Osteoblast (primary cell): Measurements from ENCODE around the gene MYO3B. TPM values are rescaled to one million over a fixed set of nuclear protein-coding genes. Genes with fewer than 3 reads are reported as not detected.

Experiments
- DNase-seq: peaks from one replicate; pipeline ENCODE4 v3.0.0; 2011; ENCODE audit warnings: low spot score, mixed read lengths; ENCODE audit not compliant: insufficient read length; ENCODE audit errors: missing footprints
- H2AFZ ChIP-seq: 2 replicates; pipeline ENCODE4 v1.6.0; 2011; ENCODE audit warnings: mild to moderate bottlenecking, low read length
- H3K27ac ChIP-seq: 2 replicates; pipeline ENCODE4 v1.5.1; 2011; ENCODE audit warnings: mild to moderate bottlenecking, low read depth, low read length, moderate library complexity
- H3K27me3 ChIP-seq: 2 replicates; pipeline ENCODE4 v1.6.0; 2012; ENCODE audit warnings: mild to moderate bottlenecking, control low read depth, inconsistent platforms, low read length, moderate library complexity; ENCODE audit not compliant: insufficient read depth
- H3K36me3 ChIP-seq: 2 replicates; pipeline ENCODE4 v1.5.1; 2011; ENCODE audit warnings: mild to moderate bottlenecking, low read length, control low read depth, moderate library complexity; ENCODE audit not compliant: insufficient read depth
- H3K4me1 ChIP-seq: 2 replicates; pipeline ENCODE4 v1.5.1; 2011; ENCODE audit warnings: mild to moderate bottlenecking, low read length, control low read depth, moderate library complexity; ENCODE audit not compliant: insufficient read depth
- H3K4me2 ChIP-seq: 2 replicates; pipeline ENCODE4 v1.6.0; 2011; ENCODE audit warnings: mild to moderate bottlenecking, low read length; ENCODE audit not compliant: insufficient read depth
- H3K4me3 ChIP-seq: fragments of 200-600 bp; sonication (generic); 3 replicates; pipeline ENCODE4 v1.5.1; 2012; ENCODE audit warnings: mild to moderate bottlenecking, low read length, inconsistent platforms; ENCODE audit not compliant: insufficient read depth
- H3K79me2 ChIP-seq: 2 replicates; pipeline ENCODE4 v1.6.0; 2012; ENCODE audit warnings: mild to moderate bottlenecking, low read length, control low read depth, inconsistent platforms; ENCODE audit not compliant: insufficient read depth
- H3K9me3 ChIP-seq: 2 replicates; pipeline ENCODE4 v1.5.1; 2011; ENCODE audit warnings: low read depth, low read length, control low read depth
- H4K20me1 ChIP-seq: 2 replicates; pipeline ENCODE4 v1.6.0; 2012; ENCODE audit warnings: mild to moderate bottlenecking, low read length, control low read depth; ENCODE audit not compliant: insufficient read depth
- total RNA-seq: library from RNA; depleted of rRNA; stranded (reverse); fragments of >200 nt; gene quantifications from 2 replicates; pipeline ENCODE4 v1.2.3, GENCODE V29; 2012
- TF ChIP-seq, protein P1 (sequence below): IDR thresholded peaks from 2 replicates; pipeline ENCODE4 v1.5.1; 2011; ENCODE audit warnings: mild to moderate bottlenecking, low read depth, low read length, moderate library complexity; ENCODE audit errors: extremely low read depth

Gene MYO3B
- total RNA-seq, 1 donor, result 0.36 TPM

DNA sequence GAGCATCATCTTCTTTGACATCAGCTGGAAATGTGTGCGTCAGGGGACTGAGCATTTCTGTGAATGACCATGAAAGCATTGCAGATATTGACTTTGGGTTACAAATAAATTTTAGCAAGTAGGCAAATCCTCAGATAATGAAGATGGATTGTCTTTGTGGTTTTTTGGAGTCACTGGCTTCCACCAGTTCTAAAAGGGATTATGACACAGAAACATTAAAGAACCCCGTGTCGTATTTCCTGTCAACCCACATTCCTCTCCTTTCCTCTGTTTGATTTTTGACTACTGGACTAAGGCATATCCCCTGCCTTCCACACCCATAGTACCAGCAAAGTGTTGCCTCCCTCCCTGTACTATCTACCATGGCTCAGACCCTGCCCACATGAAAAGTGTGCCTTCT lies 268.1 kb downstream of the MYO3B start:
- no peaks in the 10 kb centered on the region for H3K4me1 ChIP-seq
- H3K9me3 ChIP-seq, result no peaks in the 10 kb centered on the region
- no peak overlapping the region for H3K4me2 ChIP-seq
- no peaks in the 10 kb centered on the region for H3K79me2 ChIP-seq
- no peaks in the 10 kb centered on the region for H3K36me3 ChIP-seq
- no peak overlapping the region for H3K4me3 ChIP-seq
- TF ChIP-seq, protein P1, sequence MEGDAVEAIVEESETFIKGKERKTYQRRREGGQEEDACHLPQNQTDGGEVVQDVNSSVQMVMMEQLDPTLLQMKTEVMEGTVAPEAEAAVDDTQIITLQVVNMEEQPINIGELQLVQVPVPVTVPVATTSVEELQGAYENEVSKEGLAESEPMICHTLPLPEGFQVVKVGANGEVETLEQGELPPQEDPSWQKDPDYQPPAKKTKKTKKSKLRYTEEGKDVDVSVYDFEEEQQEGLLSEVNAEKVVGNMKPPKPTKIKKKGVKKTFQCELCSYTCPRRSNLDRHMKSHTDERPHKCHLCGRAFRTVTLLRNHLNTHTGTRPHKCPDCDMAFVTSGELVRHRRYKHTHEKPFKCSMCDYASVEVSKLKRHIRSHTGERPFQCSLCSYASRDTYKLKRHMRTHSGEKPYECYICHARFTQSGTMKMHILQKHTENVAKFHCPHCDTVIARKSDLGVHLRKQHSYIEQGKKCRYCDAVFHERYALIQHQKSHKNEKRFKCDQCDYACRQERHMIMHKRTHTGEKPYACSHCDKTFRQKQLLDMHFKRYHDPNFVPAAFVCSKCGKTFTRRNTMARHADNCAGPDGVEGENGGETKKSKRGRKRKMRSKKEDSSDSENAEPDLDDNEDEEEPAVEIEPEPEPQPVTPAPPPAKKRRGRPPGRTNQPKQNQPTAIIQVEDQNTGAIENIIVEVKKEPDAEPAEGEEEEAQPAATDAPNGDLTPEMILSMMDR, result no peak
- H3K27ac ChIP-seq, result no peak overlapping the region
- no peaks in the 10 kb centered on the region for H4K20me1 ChIP-seq
- H3K27me3 ChIP-seq, result no peaks in the 10 kb centered on the region
- no peak for DNase-seq
- H2AFZ ChIP-seq, result no peak overlapping the region

- no peaks in the 10 kb centered on the region for H3K79me2 ChIP-seq
- no peak overlapping the region for H3K27ac ChIP-seq
- H3K4me2 ChIP-seq, result no peak overlapping the region
- no peaks in the 10 kb centered on the region for H3K4me1 ChIP-seq
- no peaks in the 10 kb centered on the region for H3K9me3 ChIP-seq
- H4K20me1 ChIP-seq, result no peaks in the 10 kb centered on the region
- no peaks in the 10 kb centered on the region for H3K36me3 ChIP-seq
- no peaks in the 10 kb centered on the region for H3K27me3 ChIP-seq
- H2AFZ ChIP-seq, result no peak overlapping the region
- DNase-seq, result no peak
- no peak overlapping the region for H3K4me3 ChIP-seq
- TF ChIP-seq, protein P1, result no peak
Observed at GRCh38 chr2:170449034-170449433, 271.1 kb downstream of the MYO3B start.

- Histone ChIP-seq H3K36me3 (no peaks in the 10 kb centered on the region), H3K27me3 (no peaks in the 10 kb centered on the region), H3K27ac (no peak overlapping the region), H2AFZ (no peak overlapping the region), H4K20me1 (no peaks in the 10 kb centered on the region), H3K4me3 (no peak overlapping the region), H3K4me2 (no peak overlapping the region), H3K9me3 (no peaks in the 10 kb centered on the region), H3K4me1 (no peaks in the 10 kb centered on the region), H3K79me2 (no peaks in the 10 kb centered on the region)
- TF ChIP-seq, protein P1, result no peak
- DNase-seq, result no peak
Observed at GRCh38 chr2:170454471-170455372, 276.8 kb downstream of the MYO3B start.

DNA sequence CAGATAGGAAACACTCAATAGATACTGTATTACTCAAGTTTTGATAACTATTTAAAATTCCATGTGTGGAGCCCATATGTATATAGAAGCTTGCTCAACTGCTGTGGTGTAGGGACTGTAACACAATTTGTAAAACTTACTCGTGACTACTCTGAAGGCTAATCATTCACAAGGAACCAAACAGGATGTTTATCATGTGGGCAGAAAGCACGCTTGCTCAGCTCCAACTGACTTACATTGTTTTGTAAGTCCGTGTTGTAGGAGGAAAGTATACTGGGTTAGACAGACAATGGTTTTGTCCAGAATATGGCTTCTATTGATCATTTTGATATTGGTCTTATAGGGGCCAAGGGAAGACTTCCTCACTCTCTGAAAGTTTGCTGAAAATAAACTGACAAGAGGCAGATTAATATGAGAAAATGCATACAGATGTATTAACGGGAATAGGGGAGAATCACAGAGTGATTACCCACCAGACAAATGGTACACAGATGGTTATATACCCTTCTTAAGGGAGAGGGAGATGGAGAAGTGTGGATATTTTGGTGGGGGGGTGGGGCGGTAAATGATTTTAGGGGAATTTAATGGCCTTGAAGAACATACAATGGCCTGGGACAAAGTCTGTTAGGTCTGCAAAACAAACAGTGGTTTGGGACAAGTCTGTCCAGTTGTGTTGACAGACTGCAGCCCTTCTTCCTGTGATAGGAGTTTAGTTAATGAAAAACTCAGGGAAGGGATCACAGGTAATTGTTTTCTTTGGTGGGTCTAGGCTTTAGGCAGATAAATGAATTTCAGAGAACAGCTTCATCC lies 277.9 kb downstream of the MYO3B start:
- no peaks in the 10 kb centered on the region for H3K4me1 ChIP-seq
- DNase-seq, result no peak
- H3K36me3 ChIP-seq, result no peaks in the 10 kb centered on the region
- TF ChIP-seq, protein P1, result no peak
- no peak overlapping the region for H3K4me2 ChIP-seq
- H3K9me3 ChIP-seq, result no peaks in the 10 kb centered on the region
- H3K79me2 ChIP-seq, result no peaks in the 10 kb centered on the region
- no peak overlapping the region for H2AFZ ChIP-seq
- H3K27ac ChIP-seq, result no peak overlapping the region
- no peak overlapping the region for H3K4me3 ChIP-seq
- H4K20me1 ChIP-seq, result no peaks in the 10 kb centered on the region
- H3K27me3 ChIP-seq, result no peaks in the 10 kb centered on the region
